Heart left ventricle (tissue), 16 donors: ENCODE data around the gene CTNND2. TPM values are rescaled to one million over a fixed set of nuclear protein-coding genes. Genes with fewer than 3 reads are reported as not detected.

Experiments
- ATAC-seq, 4 donors: fragments of 200-7000 bp; cut with Tn5 transposase; one replicate each; pipeline ENCODE4 v1.9.1; 2020 to 2022; ENCODE audit warnings: moderate library complexity in 4 of 4, mild to moderate bottlenecking in 3 of 4, moderate number of reproducible peaks in 1 of 4
- DNase-seq, 5 donors: peaks; one replicate each; pipeline ENCODE4 v3.0.0-alpha.2; 2020
- H3K27ac ChIP-seq, 12 donors: fragments of 200-600 bp; sonication (generic) in 4 of 12; one replicate each; pipeline versions ENCODE4 v1.5.0 to v1.8.0; 2016 to 2022; ENCODE audit warnings: mild to moderate bottlenecking in 2 of 12
- H3K27me3 ChIP-seq, 9 donors: fragments of 200-600 bp; sonication (generic) in 2 of 9; one replicate each; pipeline versions ENCODE4 v1.5.1 to v1.8.0; 2016 to 2022; ENCODE audit warnings: mild to moderate bottlenecking in 3 of 9
- H3K36me3 ChIP-seq, 9 donors: fragments of 200-600 bp; sonication (generic) in 2 of 9; one replicate each; pipeline versions ENCODE4 v1.5.0 to v1.8.0; 2018 to 2022; ENCODE audit warnings: mild to moderate bottlenecking in 2 of 9
- H3K4me1 ChIP-seq, 12 donors: fragments of 200-600 bp; sonication (generic) in 4 of 12; one replicate each; pipeline versions ENCODE4 v1.5.0 to v1.8.0; 2016 to 2022; ENCODE audit warnings: mild to moderate bottlenecking in 3 of 12
- H3K4me3 ChIP-seq, 12 donors: fragments of 200-600 bp; sonication (generic) in 4 of 12; one replicate each; pipeline versions ENCODE4 v1.5.0 to v1.8.0; 2017 to 2022; ENCODE audit warnings: mild to moderate bottlenecking in 9 of 12, moderate library complexity in 4 of 12
- H3K9me3 ChIP-seq, 12 donors: fragments of 200-600 bp; sonication (generic) in 4 of 12; one replicate each; pipeline versions ENCODE4 v1.5.0 to v1.8.0; 2016 to 2022; ENCODE audit warnings: mild to moderate bottlenecking in 1 of 12
- CTCF ChIP-seq, 12 donors: fragments of 200-600 bp; sonication (generic) in 4 of 12; IDR thresholded peaks; one replicate each; pipeline versions ENCODE4 v1.5.0 to v1.8.0; 2018 to 2022; ENCODE audit warnings: antibody characterized with exemption in 12 of 12, mild to moderate bottlenecking in 5 of 12
- POLR2A ChIP-seq, 2 donors: fragments of 450-650 bp; IDR thresholded peaks; one replicate each; pipeline ENCODE4 v1.6.1; 2017; ENCODE audit warnings: antibody characterized with exemption in 2 of 2, mild to moderate bottlenecking in 2 of 2, moderate library complexity in 2 of 2
- WGBS, 4 donors: extraction: QIAGEN DNeasy Blood & Tissue Kit in 2 of 4; methylation state at CpG; one replicate each; pipeline versions ENCODE4 v1.1.5 to v1.1.7; 2013 to 2018; 5-methylcytosine and 5-hydroxymethylcytosine counted together
- intact Hi-C, 10 donors: fragments of 100-400 bp; cut with DNase I; formaldehyde crosslinking; loops; one replicate each; pipeline versions ENCODE4 v1.11.1 to v1.14.2; 2022
- polyA plus RNA-seq, 2 donors: library from polyadenylated mRNA; stranded (reverse); fragments of 200-250 nt; gene quantifications; one replicate each; pipeline ENCODE4 v1.2.3, GENCODE V29; 2013
- total RNA-seq, 9 donors: library from RNA; depleted of rRNA in 2 of 9; stranded (reverse); fragments of >200 nt in 2 of 9; fragmentation: NEBNext Ultra II Directional in 3 of 9; extraction: Animal tissue kit (Norgen Biotek cat#: 25700) in 3 of 9; gene quantifications; one replicate each; pipeline versions ENCODE4 v1.1.0 to v1.2.4, GENCODE V29; 2016 to 2023
- donor health status: ischemic (EF 13 %, LVEDD 7.1; RV severe dilation, severe dysfunction).
- donor health status: healthy with polysubstance abuse.
- donor health status: DM: no; HTN: yes; CAD: no.
- donor health status: DM: no; HTN: no; CAD: no.
- donor health status: ischemic (EF 25% LVEDD 6.9; RV normal size, moderate dysfunction).
- donor health status: ischemic (EF 25% LVEDD 5.7; RV mildly dilated, moderate dysfunction).
- donor health status: healthy.
- donor health status: DM: yes; HTN: yes; CAD: no.
- donor health status: ischemic (EF 35%, LVEDD 5.7; RV mildly dilated, moderate dysfunction).
- donor health status: nonischemic (EF 11% LVEDD 7.7; RV severe dilation, severe dysfunction).
- donor health status: DM: yes; HTN: yes; CAD: no.
- donor health status: PGD.
- donor health status: ischemic (EF 29% LVEDD 5.4; RV normal size, mild dysfunction).
- donor health status: nonischemic (EF 23%, LVEDD 6.1; RV moderate dilation, normal function).

CTNND2 gene
- total and polyA plus RNA-seq, 11 donors, result 4.0 to 36.8 (median 20.2) TPM

GRCh38 chr5:11105696-11106095 lies 798.5 kb downstream of the CTNND2 start:
- intact Hi-C loops, result loop anchor here in 1 of 10 donors (5.0 kb wide), 1 partner anchor 118 kb away; no protein-coding TSS in a partner anchor
- TF ChIP-seq POLR2A (IDR thresholded peaks at IDR 0.05) (no peak), CTCF (IDR thresholded peaks at IDR 0.05) (no peak)
- no peaks in the 10 kb centered on the region for H3K27me3 ChIP-seq

GRCh38 chr5:11104651-11105112 lies 799.6 kb downstream of the CTNND2 start:
- no peak for DNase-seq

More at GRCh38 chr5:11105696-11106095, 798.5 kb downstream of the CTNND2 start:
- WGBS, 4 donors, result 87 to 90% (median 87%) methylated on average over 8 of the region's 8 CpGs
- Histone ChIP-seq H3K9me3 (no peaks in the 10 kb centered on the region), H3K4me1 (no peaks in the 10 kb centered on the region), H3K36me3 (no peaks in the 10 kb centered on the region), H3K4me3 (no peak overlapping the region), H3K27ac (no peak overlapping the region)
- ATAC-seq (no peak), DNase-seq (no peak)

GRCh38 chr5:11104210-11104609 lies 800.0 kb downstream of the CTNND2 start:
- Histone ChIP-seq H3K9me3 (no peaks in the 10 kb centered on the region), H3K36me3 (no peaks in the 10 kb centered on the region), H3K4me3 (no peak overlapping the region), H3K4me1 (no peaks in the 10 kb centered on the region), H3K27me3 (no peaks in the 10 kb centered on the region), H3K27ac (no peak overlapping the region)
- ATAC-seq, result no peak
- intact Hi-C loops, result no loop called here
- TF ChIP-seq CTCF (IDR thresholded peaks at IDR 0.05) (no peak), POLR2A (IDR thresholded peaks at IDR 0.05) (no peak)
- WGBS, 4 donors, result 63 to 77% (median 66%) methylated on average over 1 of the region's 1 CpG
- no peak for DNase-seq

More at GRCh38 chr5:11104651-11105112, 799.6 kb downstream of the CTNND2 start:
- 77 to 90% (median 79%) methylated on average over 9 of the region's 9 CpGs for WGBS, 4 donors
- Histone ChIP-seq H3K27me3 (no peaks in the 10 kb centered on the region), H3K4me1 (no peaks in the 10 kb centered on the region), H3K27ac (no peak overlapping the region), H3K36me3 (no peaks in the 10 kb centered on the region), H3K4me3 (no peak overlapping the region), H3K9me3 (no peaks in the 10 kb centered on the region)
- intact Hi-C loops, result loop anchor here in 1 of 10 donors (5.0 kb wide), 1 partner anchor 117 kb away; no protein-coding TSS in a partner anchor
- ATAC-seq, result no peak
- TF ChIP-seq CTCF (IDR thresholded peaks at IDR 0.05), result no peak
- no peak for TF ChIP-seq POLR2A (IDR thresholded peaks at IDR 0.05)

- 43 to 58% (median 48%) methylated on average over 3 of the region's 3 CpGs for WGBS, 4 donors
- no peak overlapping the region for H3K27ac ChIP-seq
- H3K9me3 ChIP-seq, result peaks cover 0 to 9% (median 0%) of the 10 kb centered on the region in 12 donors
- no peak for TF ChIP-seq POLR2A (IDR thresholded peaks at IDR 0.05)
- no peak for TF ChIP-seq CTCF (IDR thresholded peaks at IDR 0.05)
- ATAC-seq (no peak), DNase-seq (no peak)
- H3K4me1 ChIP-seq, result no peaks in the 10 kb centered on the region
- H3K27me3 ChIP-seq, result no peaks in the 10 kb centered on the region
- no peaks in the 10 kb centered on the region for H3K36me3 ChIP-seq
- intact Hi-C loops, result no loop called here
- H3K4me3 ChIP-seq, result no peak overlapping the region
Measured at GRCh38 chr5:11084111-11084510, 820.1 kb downstream of the CTNND2 start.
